GM21447 (cell line): ENCODE measurements around the gene GRID2.

Source experiments
- ATAC-seq: cut with Tn5 transposase; IDR thresholded peaks from one replicate; pipeline ENCODE4 v1.9.1; 2021; ENCODE audit not compliant: unreplicated experiment

GRID2 gene

DNA sequence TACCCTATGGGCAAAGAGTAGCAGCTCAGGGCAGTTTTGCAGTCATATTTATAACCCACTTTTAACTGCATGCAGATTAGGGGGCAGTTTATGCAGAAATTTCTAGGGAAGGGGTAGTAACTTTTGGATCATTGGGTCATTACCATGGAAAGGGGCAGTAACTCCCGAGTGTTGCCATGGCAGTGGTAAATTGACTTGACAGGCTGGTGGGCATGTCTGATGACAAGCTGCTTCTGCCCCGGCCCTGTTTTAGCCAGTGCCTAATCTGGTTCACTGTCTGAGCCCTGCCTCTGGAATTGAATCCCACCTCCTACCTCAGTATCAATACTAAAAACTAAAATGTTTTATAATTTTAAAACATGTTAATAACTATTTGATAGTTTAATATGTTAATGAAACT lies 1162.7 kb downstream of the GRID2 start:
- ATAC-seq = no peak

DNA sequence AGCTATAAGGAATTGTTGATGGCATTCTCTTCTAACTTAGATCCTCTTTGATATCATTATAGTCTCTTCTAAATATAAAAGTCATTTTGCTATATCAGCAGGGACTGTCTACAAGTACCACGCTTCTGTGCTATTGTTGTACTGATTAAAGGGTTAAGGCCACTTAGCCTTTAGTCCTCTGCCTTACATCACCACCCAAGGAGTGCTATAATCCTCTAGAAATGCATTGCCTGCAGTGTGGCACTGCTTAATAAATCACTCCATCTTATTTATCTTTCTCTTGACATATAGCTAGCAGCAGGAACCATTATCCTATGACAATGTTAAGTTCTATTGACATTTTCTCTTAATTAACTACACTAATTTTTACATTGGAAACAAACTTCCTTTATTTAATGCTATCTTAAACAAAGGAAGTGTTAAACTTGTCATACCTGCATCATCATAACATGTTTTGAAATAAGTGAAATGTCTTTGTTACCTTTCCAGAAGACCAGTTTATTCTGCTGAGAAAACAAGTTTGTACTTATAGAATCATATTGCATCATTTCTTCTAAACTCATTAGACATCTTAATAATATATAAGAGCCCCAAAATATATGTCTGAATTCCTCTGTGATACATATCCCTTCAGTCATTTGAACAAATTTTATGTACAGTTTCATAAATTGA lies 1163.9 kb downstream of the GRID2 start:
- ATAC-seq = no peak

- no peak for ATAC-seq
Observed at GRCh38 chr4:93469560-93469959, 1165.8 kb downstream of the GRID2 start.

DNA sequence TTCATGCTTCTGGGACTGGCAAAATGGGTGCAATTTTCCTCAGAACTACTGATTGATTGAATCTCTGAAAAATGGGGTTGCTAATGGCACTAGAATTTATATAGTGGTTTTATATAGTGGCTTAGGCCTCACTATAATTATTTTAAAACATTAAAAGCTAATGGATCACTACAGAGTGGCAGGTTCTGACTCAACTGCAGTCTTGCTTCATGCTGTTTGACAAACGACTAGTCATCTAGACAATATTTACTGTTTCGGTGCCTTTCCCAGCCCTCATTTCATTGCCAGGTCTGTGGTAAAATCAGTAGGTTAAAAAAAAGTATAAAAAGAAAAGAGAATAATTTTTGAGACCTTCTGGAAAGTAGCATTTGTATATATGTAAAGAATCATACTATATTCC lies 1172.0 kb downstream of the GRID2 start:
- ATAC-seq = no peak

GRCh38 chr4:93478805-93479204 lies 1175.0 kb downstream of the GRID2 start:
- no peak for ATAC-seq

GRCh38 chr4:93480452-93480851 lies 1176.7 kb downstream of the GRID2 start:
- ATAC-seq = no peak

GRCh38 chr4:93495346-93495745 lies 1191.6 kb downstream of the GRID2 start:
- ATAC-seq = no peak

DNA sequence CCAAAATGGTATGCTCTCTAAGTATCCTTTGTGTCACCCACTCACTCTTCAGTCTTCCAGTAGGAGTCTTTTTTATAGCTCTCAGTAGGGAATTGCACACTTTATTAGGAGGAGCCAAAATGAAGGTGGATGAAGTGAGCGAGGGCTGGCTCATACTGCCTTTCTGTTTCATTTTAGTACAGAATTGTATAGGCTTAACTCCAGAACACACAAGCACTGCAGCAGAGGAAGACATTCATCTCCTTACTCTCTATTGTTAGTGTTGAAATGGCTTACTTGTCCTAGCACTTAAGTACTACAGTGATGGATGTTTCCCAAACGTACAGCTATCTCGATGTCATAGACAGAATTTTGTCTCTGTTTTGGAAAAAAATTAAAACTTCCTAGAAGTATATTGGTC lies 1197.5 kb downstream of the GRID2 start:
- no peak for ATAC-seq

DNA sequence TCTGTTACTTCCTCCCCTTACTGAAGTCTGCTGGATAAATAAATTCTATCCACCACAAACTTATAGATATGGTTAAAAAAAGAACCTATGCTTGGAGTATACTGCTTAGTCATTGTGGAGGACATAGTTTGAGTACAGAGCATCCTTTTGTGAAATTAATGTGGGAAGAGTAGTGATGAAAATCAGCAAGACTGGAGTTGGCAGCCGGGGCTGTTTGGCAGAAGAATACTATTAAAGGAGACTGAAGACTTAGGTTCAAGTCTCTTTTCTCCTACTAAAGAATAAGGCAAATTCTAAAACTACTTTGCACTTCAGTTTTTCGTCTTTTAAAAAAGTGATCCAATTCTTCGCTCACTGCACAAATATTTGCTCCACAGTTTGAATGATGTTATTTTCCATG lies 1198.2 kb downstream of the GRID2 start:
- no peak for ATAC-seq

- ATAC-seq = no peak
Observed at GRCh38 chr4:93502991-93503390, 1199.2 kb downstream of the GRID2 start.

DNA sequence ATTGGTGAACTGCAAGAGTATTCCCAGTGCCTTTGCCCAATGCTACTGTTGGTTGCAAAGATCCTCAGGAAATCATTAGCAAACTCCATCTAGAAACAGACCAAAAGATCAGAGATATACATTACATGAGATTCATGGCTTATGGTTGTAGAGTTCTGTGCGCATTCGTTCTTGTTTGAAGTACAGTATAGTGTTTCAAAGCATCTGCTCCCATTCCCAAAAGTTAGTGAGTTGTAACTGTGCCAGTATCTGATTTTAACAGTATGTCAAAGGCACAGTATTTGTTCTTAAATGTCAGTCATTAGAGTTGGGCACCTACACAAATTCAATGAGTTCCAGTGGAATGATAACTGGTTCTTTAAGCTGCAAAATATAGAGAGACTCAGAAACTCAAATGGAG lies 1210.1 kb downstream of the GRID2 start:
- ATAC-seq = no peak

- ATAC-seq = no peak
Observed at GRCh38 chr4:93515208-93515607, 1211.4 kb downstream of the GRID2 start.

DNA sequence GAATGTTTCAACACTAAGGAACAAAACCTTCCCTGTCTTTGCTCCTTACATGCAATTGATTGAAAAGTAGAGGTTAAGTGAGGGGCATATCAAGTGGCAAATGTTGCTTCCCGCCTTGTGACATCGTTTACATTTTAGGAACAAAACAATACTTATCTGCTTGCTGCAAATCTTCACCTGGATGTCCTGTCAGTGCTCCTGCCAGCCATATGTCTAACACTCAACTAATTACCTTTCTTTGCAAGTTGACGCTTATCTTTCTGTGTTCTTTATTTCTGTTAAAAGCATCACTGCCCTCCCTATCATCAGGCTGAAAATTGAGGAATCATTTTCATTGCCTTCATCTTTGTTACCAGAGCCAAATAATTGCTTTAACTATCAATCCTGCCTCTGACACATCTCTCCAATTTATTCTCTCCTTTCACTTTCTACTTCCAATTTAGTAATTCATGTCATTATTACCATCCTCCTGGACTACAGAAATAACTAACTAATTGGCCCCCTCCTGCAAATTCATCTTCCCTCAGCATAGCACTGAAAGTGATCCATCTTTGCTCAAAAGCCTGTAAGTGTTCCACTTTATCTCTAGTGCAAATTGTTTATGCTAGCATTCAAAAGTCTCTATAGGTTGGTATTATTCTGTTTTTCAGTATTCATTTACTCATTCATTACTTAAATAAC lies 1226.1 kb downstream of the GRID2 start:
- ATAC-seq = no peak

DNA sequence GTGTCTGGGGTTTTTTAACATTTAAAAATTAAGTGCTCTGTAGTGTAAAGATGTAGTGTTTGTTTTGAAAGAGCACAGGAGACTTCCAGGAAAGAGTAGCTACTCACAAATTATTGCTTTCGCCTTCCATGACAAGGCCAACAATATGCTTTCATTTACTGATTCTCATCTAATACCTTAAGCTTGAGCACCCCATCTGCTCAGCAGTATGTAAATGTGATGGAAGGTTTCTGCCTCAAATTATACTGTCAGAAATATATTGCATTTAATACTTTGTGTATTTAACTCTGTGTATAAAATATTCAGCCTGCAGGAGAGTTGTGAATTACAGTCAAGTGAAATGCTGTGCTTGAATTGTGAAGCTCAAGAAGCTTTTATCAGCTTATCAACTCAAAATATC lies 1228.5 kb downstream of the GRID2 start:
- no peak for ATAC-seq

DNA sequence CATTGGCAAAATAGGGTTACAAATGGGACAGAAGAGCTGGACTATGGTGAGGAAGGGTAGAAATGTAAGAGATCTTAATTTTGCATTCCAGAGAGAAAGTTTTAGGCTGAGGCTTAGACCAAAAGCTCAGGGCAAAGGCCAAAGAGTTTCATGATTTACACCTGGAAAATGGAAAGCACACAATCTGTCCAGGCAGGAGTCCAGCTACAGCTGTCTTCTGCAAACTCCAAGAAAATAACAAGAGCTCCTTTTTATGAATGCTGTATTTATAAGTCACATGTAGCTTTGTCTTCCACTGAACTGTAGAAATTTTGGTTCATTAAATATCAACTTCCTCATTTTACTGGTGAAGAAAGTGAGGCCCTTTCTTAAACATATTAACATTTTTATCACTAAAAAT lies 1236.8 kb downstream of the GRID2 start:
- no peak for ATAC-seq

DNA sequence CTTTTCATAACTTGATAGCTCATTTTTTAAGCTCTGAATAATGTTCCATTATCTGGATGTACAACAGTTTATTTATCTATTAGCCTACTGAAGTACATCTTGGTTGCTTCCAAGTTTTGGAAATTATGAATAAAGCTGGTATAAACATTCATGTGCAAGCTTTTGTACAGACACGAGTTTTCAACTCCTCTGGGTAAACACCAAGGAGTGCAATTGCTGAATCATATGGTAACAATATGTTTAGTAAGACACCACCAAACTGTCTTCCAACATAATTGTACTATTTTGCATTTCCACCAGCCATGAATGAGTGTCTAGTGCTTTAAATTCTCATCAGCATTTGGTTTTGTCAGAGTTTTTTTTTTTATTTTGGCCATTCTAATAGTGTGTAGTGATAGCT lies 1258.1 kb downstream of the GRID2 start:
- ATAC-seq = no peak

- ATAC-seq = no peak
Observed at GRCh38 chr4:93568758-93569157, 1265.0 kb downstream of the GRID2 start.

- ATAC-seq = no peak
Observed at GRCh38 chr4:93573285-93573684, 1269.5 kb downstream of the GRID2 start.

GRCh38 chr4:93578942-93579341 lies 1275.2 kb downstream of the GRID2 start:
- ATAC-seq = no peak

DNA sequence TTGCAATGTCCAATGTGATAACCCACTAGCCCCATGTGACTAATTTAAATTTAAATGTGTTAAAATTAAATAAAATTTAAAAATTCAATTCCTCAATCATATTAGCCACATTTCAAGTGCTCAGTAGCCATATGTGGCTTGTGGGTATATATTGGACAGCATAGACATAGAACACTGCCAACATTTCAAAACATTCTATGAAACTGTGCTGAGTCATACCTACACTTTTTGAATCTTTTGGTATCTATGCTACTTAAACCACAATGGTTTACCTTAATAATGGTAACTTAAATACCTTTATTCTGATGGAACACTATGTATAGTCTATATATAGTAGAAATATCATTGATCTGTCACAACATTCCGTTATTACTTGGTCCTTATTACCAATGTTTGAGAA lies 1301.4 kb downstream of the GRID2 start:
- no peak for ATAC-seq

- ATAC-seq = no peak
Observed at GRCh38 chr4:93617606-93618005, 1313.8 kb downstream of the GRID2 start.

DNA sequence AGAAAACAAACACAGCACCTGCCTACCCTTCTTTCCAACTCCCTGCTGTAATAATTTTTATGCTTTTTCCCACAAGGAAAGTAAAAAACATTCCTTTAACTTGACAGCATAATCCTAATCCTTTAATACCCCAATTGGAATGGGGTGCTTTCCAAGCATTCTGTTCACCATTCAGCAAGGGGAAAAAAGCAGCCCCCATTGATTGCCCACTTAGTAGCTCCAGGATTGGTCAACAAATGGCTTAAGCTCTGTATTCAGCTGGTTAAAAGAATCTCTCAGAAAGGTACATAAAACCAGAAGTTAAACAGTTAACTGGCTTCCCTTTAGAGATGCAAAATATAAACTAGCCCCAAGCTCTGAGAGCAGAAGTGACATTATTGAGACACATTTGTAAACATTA lies 1330.0 kb downstream of the GRID2 start:
- ATAC-seq = no peak

GRCh38 chr4:93635943-93636342 lies 1332.2 kb downstream of the GRID2 start:
- ATAC-seq = no peak
